HCT116 (cell line): ENCODE measurements around the gene MGP. TPM values are rescaled to one million over a fixed set of nuclear protein-coding genes. Genes with fewer than 3 reads are reported as not detected.

ENCODE experiments used
- ATAC-seq: fragments of 200-7000 bp; cut with Tn5 transposase; 2 replicates; pipeline ENCODE4 v1.9.1; 2020; ENCODE audit warnings: mild to moderate bottlenecking, moderate library complexity
- Bru-seq: library from RNA; stranded (reverse); fragments of 400-500 nt; gene quantifications from one replicate; lab custom pipeline; 2021; lab: Mats Ljungman, UMichigan
- BruChase-seq, 2 experiments: library from RNA; stranded (reverse); fragments of 400-500 nt; gene quantifications; one replicate each; lab custom pipeline; 2021; lab: Mats Ljungman, UMichigan
- BruUV-seq: library from RNA; stranded (reverse); fragments of 400-500 nt; replicated peaks from 2 replicates; lab custom pipeline; 2021; lab: Mats Ljungman, UMichigan
- CTCF ChIA-PET: fragments of 300-600 bp; sonication (Branson Sonifier 250); formaldehyde crosslinking; loops from one replicate; lab custom pipeline; 2021; ENCODE audit warnings: antibody characterized with exemption; lab: Charles Lee
- POLR2A ChIA-PET: fragments of 300-600, 350-600 bp; sonication (Branson Sonifier 250); formaldehyde crosslinking; loops from one replicate; lab custom pipeline; 2021; ENCODE audit warnings: antibody characterized with exemption; lab: Charles Lee
- RAD21 ChIA-PET, 2 experiments: fragments of 300-600 bp; sonication (Branson Sonifier 250); formaldehyde crosslinking; loops; one replicate each; lab custom pipeline; 2023; ENCODE audit warnings: low total read pairs in 2 of 2; ENCODE audit not compliant: uncharacterized antibody in 2 of 2, unreplicated experiment in 2 of 2, low non-redundant PET in 1 of 2; lab: Charles Lee
- DNase-seq: peaks from one replicate; pipeline ENCODE4 v3.0.0-alpha.2; 2010; ENCODE audit warnings: low read depth, low spot score
- H2AFZ ChIP-seq: fragments of 200-600 bp; shearing (Covaris generic), sonication (generic); 2 replicates; pipeline ENCODE4 v1.6.1; 2017; ENCODE audit warnings: low read depth, mixed run types, mixed read lengths, antibody characterized with exemption, low read length; ENCODE audit not compliant: poor library complexity, severe bottlenecking
- H3K27ac ChIP-seq: 2 replicates; pipeline ENCODE4 v1.5.1; 2012; ENCODE audit warnings: low read depth, low read length
- H3K27me3 ChIP-seq: fragments of 200-600 bp; sonication (generic); 2 replicates; pipeline ENCODE4 v1.6.1; 2016; ENCODE audit warnings: mixed run types, low read length, mixed read lengths; ENCODE audit not compliant: insufficient read depth
- H3K36me3 ChIP-seq, 2 experiments: fragments of 200-500 bp in 1 of 2; fragments of 200-600 bp in 1 of 2; sonication (Bioruptor generic) in 1 of 2; sonication (generic) in 1 of 2; 2 replicates each; pipeline versions ENCODE4 v1.5.1 to v1.6.1; 2014 to 2016; ENCODE audit warnings: low read length in 2 of 2, inconsistent platforms in 1 of 2, mixed read lengths in 1 of 2, mixed run types in 1 of 2; ENCODE audit not compliant: insufficient read depth in 2 of 2, control insufficient read depth in 1 of 2
- H3K4me1 ChIP-seq, 2 experiments: fragments of 200-600 bp in 1 of 2; sonication (generic) in 1 of 2; 2 replicates each; pipeline versions ENCODE4 v1.5.1 to v1.6.1; 2012 to 2017; ENCODE audit warnings: low read length in 2 of 2, inconsistent platforms in 1 of 2, mild to moderate bottlenecking in 1 of 2, mixed read lengths in 1 of 2, mixed run types in 1 of 2, moderate library complexity in 1 of 2; ENCODE audit not compliant: insufficient read depth in 2 of 2, control insufficient read depth in 1 of 2
- H3K4me2 ChIP-seq: fragments of 200-600 bp; sonication (generic); 2 replicates; pipeline ENCODE4 v1.6.1; 2017; ENCODE audit warnings: mixed run types, low read length, mixed read lengths
- H3K4me3 ChIP-seq, 2 experiments: fragments of 200-600 bp in 1 of 2; sonication (generic) in 1 of 2; replicated peaks in 1 of 2; 2 replicates each; pipeline ENCODE4 v1.5.1; 2011 to 2016; ENCODE audit warnings: low read length in 2 of 2, control low read depth in 1 of 2, low read depth in 1 of 2, mild to moderate bottlenecking in 1 of 2, mixed read lengths in 1 of 2, mixed run types in 1 of 2
- H3K79me2 ChIP-seq: fragments of 200-600 bp; sonication (generic); 2 replicates; pipeline ENCODE4 v1.6.1; 2017; ENCODE audit warnings: mild to moderate bottlenecking, mixed run types, low read length, moderate library complexity, mixed read lengths; ENCODE audit not compliant: insufficient read depth
- H3K9ac ChIP-seq: fragments of 200-600 bp; sonication (generic); 2 replicates; pipeline ENCODE4 v1.6.1; 2016; ENCODE audit warnings: low read length, mixed read lengths
- H3K9me2 ChIP-seq: fragments of 200-600 bp; sonication (generic), shearing (Covaris generic); 2 replicates; pipeline ENCODE4 v1.6.1; 2017; ENCODE audit warnings: mixed run types, mild to moderate bottlenecking, moderate library complexity; ENCODE audit not compliant: insufficient read depth
- H3K9me3 ChIP-seq, 2 experiments: fragments of 200-500 bp in 1 of 2; fragments of 200-600 bp in 1 of 2; sonication (Bioruptor generic) in 1 of 2; sonication (generic) in 1 of 2; 2 replicates each; pipeline ENCODE4 v1.6.1; 2014 to 2017; ENCODE audit warnings: low read length in 2 of 2, mixed read lengths in 2 of 2, inconsistent platforms in 1 of 2, low read depth in 1 of 2, mild to moderate bottlenecking in 1 of 2, mixed run types in 1 of 2, moderate library complexity in 1 of 2; ENCODE audit not compliant: control insufficient read depth in 1 of 2, insufficient read depth in 1 of 2
- H4K20me1 ChIP-seq: fragments of 200-600 bp; sonication (generic), shearing (Covaris generic); 2 replicates; pipeline ENCODE4 v1.6.1; 2017; ENCODE audit warnings: mixed run types, mild to moderate bottlenecking, moderate library complexity; ENCODE audit not compliant: insufficient read depth
- ATF3 ChIP-seq: IDR thresholded peaks from 2 replicates; pipeline ENCODE4 v1.6.1; 2012
- CBX3 ChIP-seq: IDR thresholded peaks from 2 replicates; pipeline ENCODE4 v1.6.1; 2012; ENCODE audit warnings: low read depth
- CEBPB ChIP-seq: IDR thresholded peaks from 2 replicates; pipeline ENCODE4 v1.6.1; 2012; ENCODE audit warnings: low read depth
- ELF1 ChIP-seq: IDR thresholded peaks from 2 replicates; pipeline ENCODE4 v1.6.1; 2012; ENCODE audit warnings: low read depth, borderline replicate concordance
- EZH2 ChIP-seq: fragments of 200-600 bp; sonication (generic); IDR thresholded peaks from 2 replicates; pipeline ENCODE4 v1.6.1; 2017; ENCODE audit warnings: antibody characterized with exemption, mixed run types
- EZH2phosphoT487 ChIP-seq: fragments of 200-600 bp; IDR thresholded peaks from 2 replicates; pipeline ENCODE4 v1.6.1; 2018; ENCODE audit warnings: antibody characterized with exemption, borderline replicate concordance
- MAX ChIP-seq: IDR thresholded peaks from 2 replicates; pipeline ENCODE4 v1.6.1; 2012
- RAD21 ChIP-seq: IDR thresholded peaks from 2 replicates; pipeline ENCODE4 v1.6.1; 2012; ENCODE audit warnings: low read depth, mild to moderate bottlenecking
- REST ChIP-seq: IDR thresholded peaks from 2 replicates; pipeline ENCODE4 v1.6.1; 2012; ENCODE audit warnings: low read depth
- TCF7L2 ChIP-seq: IDR thresholded peaks from 2 replicates; pipeline ENCODE4 v1.7.0; 2011; ENCODE audit warnings: borderline replicate concordance, inconsistent platforms; ENCODE audit not compliant: insufficient read depth, insufficient read length; ENCODE audit errors: extremely low read depth
- YY1 ChIP-seq: IDR thresholded peaks from 2 replicates; pipeline ENCODE4 v1.6.1; 2011; ENCODE audit warnings: low read length, low read depth, moderate library complexity, mild to moderate bottlenecking; ENCODE audit not compliant: insufficient replicate concordance; ENCODE audit errors: extremely low read depth
- ZBTB33 ChIP-seq: IDR thresholded peaks from 2 replicates; pipeline ENCODE4 v1.6.1; 2011; ENCODE audit warnings: mild to moderate bottlenecking, low read length, moderate library complexity; ENCODE audit not compliant: insufficient replicate concordance; ENCODE audit errors: extremely low read depth
- ZFX ChIP-seq: fragments of 450-650 bp; IDR thresholded peaks from 2 replicates; pipeline ENCODE4 v1.6.1; 2017
- intact Hi-C: fragments of 100-400 bp; cut with micrococcal nuclease; formaldehyde crosslinking; loops from 2 replicates; pipeline ENCODE4 v1.10.0; 2022
- long read RNA-seq: library from polyadenylated mRNA; unstranded; transcript quantifications from one replicate; pipeline ENCODE4 v2.0.0, GENCODE V29; 2021; ENCODE audit not compliant: unreplicated experiment
- polyA plus RNA-seq: library from polyadenylated mRNA; unstranded; fragments of >200 nt; gene quantifications from 2 replicates; pipeline ENCODE4 v1.2.1, GENCODE V29; 2012; ENCODE audit warnings: missing spikeins
- total RNA-seq: library from RNA; stranded (reverse); gene quantifications from one replicate; pipeline ENCODE4 v1.2.1, GENCODE V29; 2021; ENCODE audit not compliant: unreplicated experiment

The MGP gene
- total RNA-seq (1.3 TPM), Bru-seq, nascent RNA (percentile 11 among the genes with signal in this experiment), BruChase-seq, experiment 1, labeled RNA remaining after a 6-hour chase (not detected), BruChase-seq, experiment 2, labeled RNA remaining after a 2-hour chase (not detected)
- polyA plus RNA-seq = 0.05 TPM in 1 of 2 replicates, not detected in the other
- long read RNA-seq = 0 reads

DNA sequence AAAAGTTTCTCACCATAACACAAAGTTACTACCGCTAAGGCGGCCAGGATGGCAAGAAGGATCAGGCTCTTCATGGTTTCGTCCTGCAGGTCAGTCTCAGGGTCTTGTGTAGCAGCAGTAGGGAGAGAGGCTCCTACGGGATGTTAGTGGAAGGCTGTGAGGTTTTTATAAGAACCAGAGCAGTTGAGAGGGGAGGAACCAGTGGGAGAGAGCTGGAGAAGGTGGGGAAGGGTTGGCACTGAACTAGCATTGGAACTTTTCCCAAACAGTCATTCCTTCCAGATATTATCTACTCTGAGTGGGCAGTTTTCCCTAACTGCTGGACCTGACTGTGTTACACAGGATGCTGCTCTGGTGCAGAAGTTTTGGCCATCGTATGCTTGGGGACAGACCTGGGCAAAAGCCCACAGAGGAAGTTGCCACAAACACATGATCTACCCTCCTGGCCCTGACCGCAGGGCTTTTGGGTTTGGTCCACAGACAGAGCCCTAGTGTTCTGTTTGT, at the start of gene MGP:
Gene MGP (minus strand): TSS at position 137 of the 504 bp plus-strand sequence. CDS start 63 bp downstream, at position 74.
- Histone ChIP-seq H3K27ac (no peak within 1 kb of the TSS), H3K4me2 (0 out of 2 replicates have a peak within 1 kb of the TSS, but pooled peaks have one; percentile 5), H3K4me1 (no peaks in the 10 kb centered on the region; a peak in 1 of 4 replicates), H3K9me2 (no peaks in the 10 kb centered on the region), H3K27me3 (no peaks in the 10 kb centered on the region), H3K79me2 (no peaks in the 10 kb centered on the region), H2AFZ (no peak within 1 kb of the TSS), H4K20me1 (no peaks in the 10 kb centered on the region; the same call in 1 of the 2 replicates), H3K9ac (no peak within 1 kb of the TSS), H3K4me3 (no peak within 1 kb of the TSS), H3K36me3 (no peaks in the 10 kb centered on the region), H3K9me3 (no peaks in the 10 kb centered on the region)
- intact Hi-C loops = no loop called here
- ChIA-PET POLR2A (no interaction called here), CTCF (no interaction called here), RAD21 (no interaction called here)
- ATAC-seq (no peak), DNase-seq (no peak)
- TF ChIP-seq RAD21 = no peak
- TF ChIP-seq ELF1 = no peak
- TF ChIP-seq ZFX = no peak
- TF ChIP-seq EZH2 = no peak
- no peak for TF ChIP-seq EZH2phosphoT487
- no peak for TF ChIP-seq MAX
- no peak for TF ChIP-seq ATF3
- no peak for TF ChIP-seq CEBPB
- TF ChIP-seq CBX3 = no peak
- TF ChIP-seq ZBTB33 = no peak
- no peak for TF ChIP-seq YY1
- TF ChIP-seq REST = no peak
- no peak for TF ChIP-seq TCF7L2
- no TSS peak for BruUV-seq
